H1 (cell line): Measurements from ENCODE around the gene EXOSC5. TPM values are rescaled to one million over a fixed set of nuclear protein-coding genes. Genes with fewer than 3 reads are reported as not detected.

Experiments used
- EP300 ChIP-seq, 2 experiments: IDR thresholded peaks; 1 replicate in 1 of 2; 2 replicates in 1 of 2; pipeline ENCODE4 v1.6.1; 2011 to 2012; ENCODE audit warnings: low read depth in 2 of 2, low read length in 2 of 2, mild to moderate bottlenecking in 2 of 2, borderline replicate concordance in 1 of 2, inconsistent platforms in 1 of 2, moderate library complexity in 1 of 2
- RXRA ChIP-seq: IDR thresholded peaks from 2 replicates; pipeline ENCODE4 v1.6.1; 2011; ENCODE audit warnings: low read depth, mild to moderate bottlenecking, low read length, moderate library complexity; ENCODE audit not compliant: insufficient read depth
- SUZ12 ChIP-seq: fragments of 200-600 bp; sonication (generic); IDR thresholded peaks from 2 replicates; pipeline ENCODE4 v1.6.1; 2012; ENCODE audit warnings: mild to moderate bottlenecking, inconsistent platforms, low read length, moderate library complexity, mixed read lengths
- polyA plus RNA-seq, 7 experiments: library from polyadenylated mRNA; depleted of rRNA in 3 of 7; stranded (reverse) in 5 of 7; unstranded in 2 of 7; fragments of >200 nt in 5 of 7; fragments of 200-250 nt in 2 of 7; gene quantifications; 1 replicate in 5 of 7; 2 replicates in 1 of 7; 4 replicates in 1 of 7; pipeline versions ENCODE4 v1.2.1 to v1.2.3, GENCODE V29; 2011 to 2013; ENCODE audit warnings: missing spikeins in 2 of 7, mixed read lengths in 2 of 7
- total RNA-seq: library from RNA; stranded (reverse); fragmentation: NEBNext Ultra II Directional; extraction: Animal tissue kit (Norgen Biotek cat#: 25700); gene quantifications from 2 replicates; pipeline ENCODE4 v1.2.1, GENCODE V29; 2021
- TF ChIP-seq, protein P1 (sequence below), 3 experiments: IDR thresholded peaks; 1 replicate in 2 of 3; 2 replicates in 1 of 3; pipeline versions ENCODE4 v1.5.1 to v1.6.1; 2011; ENCODE audit warnings: low read length in 3 of 3, mild to moderate bottlenecking in 3 of 3, inconsistent platforms in 2 of 3, low read depth in 1 of 3, moderate library complexity in 1 of 3; ENCODE audit not compliant: insufficient read depth in 1 of 3; ENCODE audit errors: control extremely low read depth in 1 of 3

EXOSC5 gene
- total and polyA plus RNA-seq, 2 of the 8 experiments (the other 6 are each of a cell fraction or from before 2014, with no cell fraction given) = 56.2 to 92.8 TPM

GRCh38 chr19:41351339-41352245, 45.6 kb downstream of the EXOSC5 start (continued):
- TF ChIP-seq, protein P1, sequence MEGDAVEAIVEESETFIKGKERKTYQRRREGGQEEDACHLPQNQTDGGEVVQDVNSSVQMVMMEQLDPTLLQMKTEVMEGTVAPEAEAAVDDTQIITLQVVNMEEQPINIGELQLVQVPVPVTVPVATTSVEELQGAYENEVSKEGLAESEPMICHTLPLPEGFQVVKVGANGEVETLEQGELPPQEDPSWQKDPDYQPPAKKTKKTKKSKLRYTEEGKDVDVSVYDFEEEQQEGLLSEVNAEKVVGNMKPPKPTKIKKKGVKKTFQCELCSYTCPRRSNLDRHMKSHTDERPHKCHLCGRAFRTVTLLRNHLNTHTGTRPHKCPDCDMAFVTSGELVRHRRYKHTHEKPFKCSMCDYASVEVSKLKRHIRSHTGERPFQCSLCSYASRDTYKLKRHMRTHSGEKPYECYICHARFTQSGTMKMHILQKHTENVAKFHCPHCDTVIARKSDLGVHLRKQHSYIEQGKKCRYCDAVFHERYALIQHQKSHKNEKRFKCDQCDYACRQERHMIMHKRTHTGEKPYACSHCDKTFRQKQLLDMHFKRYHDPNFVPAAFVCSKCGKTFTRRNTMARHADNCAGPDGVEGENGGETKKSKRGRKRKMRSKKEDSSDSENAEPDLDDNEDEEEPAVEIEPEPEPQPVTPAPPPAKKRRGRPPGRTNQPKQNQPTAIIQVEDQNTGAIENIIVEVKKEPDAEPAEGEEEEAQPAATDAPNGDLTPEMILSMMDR (IDR thresholded peaks at IDR 0.05; ENCODE audit: control extremely low read depth in 1 of 3, insufficient read depth in 1 of 3, low read depth in 1 of 3, low read length in 3 of 3) = no peak
- TF ChIP-seq RXRA = no peak
- TF ChIP-seq SUZ12 = peak; percentile 58
- no peak for TF ChIP-seq EP300 (IDR thresholded peaks at IDR 0.05; ENCODE audit: borderline replicate concordance in 1 of 2, low read depth in 2 of 2, low read length in 2 of 2)
- TF ChIP-seq, all 59 proteins: peak for 3
